Nephron progenitor cell (in vitro differentiated cells): ENCODE measurements around the gene PTP4A2.

ENCODE experiments used
- DNase-seq: peaks from one replicate; pipeline ENCODE4 v3.0.0; 2021
- H3K27ac Mint-ChIP-seq: 2 replicates; pipeline ENCODE4 v1.8.0; 2021; ENCODE audit warnings: mild to moderate bottlenecking, moderate library complexity, mixed read lengths
- H3K27me3 Mint-ChIP-seq: 2 replicates; pipeline ENCODE4 v1.8.0; 2021; ENCODE audit warnings: mild to moderate bottlenecking, low read depth, mixed read lengths; ENCODE audit not compliant: poor library complexity
- H3K36me3 Mint-ChIP-seq: 2 replicates; pipeline ENCODE4 v1.8.0; 2021; ENCODE audit warnings: low read depth, mixed read lengths
- H3K4me1 Mint-ChIP-seq: 2 replicates; pipeline ENCODE4 v1.8.0; 2021; ENCODE audit warnings: mixed read lengths
- H3K4me3 Mint-ChIP-seq: 2 replicates; pipeline ENCODE4 v1.8.0; 2021; ENCODE audit warnings: mild to moderate bottlenecking, moderate library complexity, mixed read lengths
- H3K9me3 Mint-ChIP-seq: 2 replicates; pipeline ENCODE4 v1.8.0; 2021; ENCODE audit warnings: mild to moderate bottlenecking, moderate library complexity, mixed read lengths
- CTCF ChIP-seq: fragments of 200-600 bp; sonication (generic); IDR thresholded peaks from 2 replicates; pipeline ENCODE4 v1.5.0; 2021; ENCODE audit warnings: antibody characterized with exemption

The PTP4A2 gene

GRCh38 chr1:31857863-31858262, 80.3 kb downstream of the PTP4A2 start:
- Mint-ChIP-seq H3K4me3 (no peak overlapping the region), H3K9me3 (peaks cover 3% of the 10 kb centered on the region), H3K27me3 (peaks cover 3% of the 10 kb centered on the region), H3K27ac (no peak overlapping the region), H3K4me1 (no peaks in the 10 kb centered on the region), H3K36me3 (no peaks in the 10 kb centered on the region)
- DNase-seq: no peak
- no peak for TF ChIP-seq CTCF
